Measurements from ENCODE around the gene CPPED1.

DNA sequence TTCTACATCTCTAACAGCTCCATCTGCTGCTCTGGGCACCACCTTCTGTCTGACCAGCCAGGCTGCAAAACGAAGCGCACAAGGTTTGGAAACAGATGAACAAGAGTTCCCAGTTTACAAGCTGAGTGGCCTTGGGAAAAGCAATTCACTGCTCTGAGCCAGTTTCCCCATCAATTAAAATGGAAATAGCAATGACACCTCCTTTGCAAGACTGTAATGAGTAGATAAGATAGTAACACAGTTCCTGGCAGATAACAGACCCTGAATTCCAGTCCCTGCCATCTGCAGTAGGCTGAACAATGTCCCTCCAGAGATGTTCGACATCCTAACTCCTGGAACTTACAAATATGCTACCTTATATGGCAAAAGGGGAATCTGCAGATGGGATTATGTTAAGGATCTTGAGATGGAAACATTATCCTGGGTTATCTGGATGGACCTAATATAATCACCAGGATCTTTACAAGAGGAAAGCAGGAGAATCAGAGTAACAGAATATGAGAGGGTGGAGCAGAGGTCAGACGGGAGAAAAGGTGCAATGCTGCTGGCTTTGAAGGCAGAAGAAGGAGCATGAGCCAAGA is 27.9 kb downstream of the CPPED1 start:
- TF ChIP-seq, protein P1, sequence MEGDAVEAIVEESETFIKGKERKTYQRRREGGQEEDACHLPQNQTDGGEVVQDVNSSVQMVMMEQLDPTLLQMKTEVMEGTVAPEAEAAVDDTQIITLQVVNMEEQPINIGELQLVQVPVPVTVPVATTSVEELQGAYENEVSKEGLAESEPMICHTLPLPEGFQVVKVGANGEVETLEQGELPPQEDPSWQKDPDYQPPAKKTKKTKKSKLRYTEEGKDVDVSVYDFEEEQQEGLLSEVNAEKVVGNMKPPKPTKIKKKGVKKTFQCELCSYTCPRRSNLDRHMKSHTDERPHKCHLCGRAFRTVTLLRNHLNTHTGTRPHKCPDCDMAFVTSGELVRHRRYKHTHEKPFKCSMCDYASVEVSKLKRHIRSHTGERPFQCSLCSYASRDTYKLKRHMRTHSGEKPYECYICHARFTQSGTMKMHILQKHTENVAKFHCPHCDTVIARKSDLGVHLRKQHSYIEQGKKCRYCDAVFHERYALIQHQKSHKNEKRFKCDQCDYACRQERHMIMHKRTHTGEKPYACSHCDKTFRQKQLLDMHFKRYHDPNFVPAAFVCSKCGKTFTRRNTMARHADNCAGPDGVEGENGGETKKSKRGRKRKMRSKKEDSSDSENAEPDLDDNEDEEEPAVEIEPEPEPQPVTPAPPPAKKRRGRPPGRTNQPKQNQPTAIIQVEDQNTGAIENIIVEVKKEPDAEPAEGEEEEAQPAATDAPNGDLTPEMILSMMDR (IDR thresholded peaks at IDR 0.05): no peak
- TF ChIP-seq POLR2A (IDR thresholded peaks at IDR 0.05): no peak

Measured in prostate gland (tissue), 2 donors.